T-helper 22 cell (primary cell): ENCODE results near the gene DDX27.
A peak's percentile ranks its signal among the peaks of the same experiment; 100 is the strongest.

Experiments used
- DNase-seq: peaks from one replicate; pipeline ENCODE4 v3.0.0-alpha.2; 2020; ENCODE audit warnings: low read depth

Gene DDX27

DNA sequence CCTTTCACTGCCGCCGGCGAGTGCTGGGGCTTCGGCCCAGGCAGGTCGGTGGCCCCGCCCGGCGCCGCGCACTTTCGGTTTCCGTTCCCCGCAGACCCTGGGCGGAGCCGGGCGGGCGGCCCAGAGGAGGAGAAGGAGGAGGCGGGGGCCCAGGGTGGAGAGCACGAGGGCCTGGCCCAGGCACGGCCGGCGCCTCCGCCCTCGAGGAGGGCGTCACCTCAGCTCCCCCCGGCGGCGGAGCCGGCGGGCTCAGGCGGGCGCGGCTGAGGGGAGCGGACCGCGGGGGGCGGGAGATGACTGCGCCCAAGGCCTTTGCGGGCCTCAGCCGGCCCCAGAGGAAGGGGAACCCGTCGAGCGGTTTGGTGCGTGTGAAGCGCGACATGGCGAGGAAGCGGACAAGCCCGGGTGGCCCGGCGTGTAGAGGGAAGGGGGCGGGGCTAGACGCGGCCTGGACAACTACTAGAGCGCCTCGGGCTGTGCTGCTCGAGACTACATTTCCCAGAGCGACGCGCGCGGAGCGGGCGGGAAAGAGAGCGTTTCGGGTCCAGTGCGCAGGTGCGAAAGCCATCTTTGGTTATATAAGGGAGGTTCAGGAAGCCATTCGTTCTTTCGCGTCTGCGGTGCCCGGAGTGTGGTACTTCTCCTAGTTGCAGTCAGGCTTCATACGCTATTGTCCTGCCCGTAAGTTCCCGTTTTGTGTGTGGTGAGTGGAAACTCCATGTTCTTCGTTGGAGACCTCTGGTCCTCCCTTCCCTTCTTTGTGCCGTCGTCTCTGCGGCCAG lies 59.0 kb downstream of the DDX27 start, which contains the start of gene ZNFX1:
Gene ZNFX1, minus strand, starts transcription at position 22 of the 782 bp plus-strand sequence. CDS start 2,218 bp downstream, outside the sequence.
- peak; percentile 96 for DNase-seq

GRCh38 chr20:49278818-49279676 lies 59.8 kb downstream of the DDX27 start:
- DNase-seq = no peak

- no peak for DNase-seq
Observed at GRCh38 chr20:49279677-49280462, 60.7 kb downstream of the DDX27 start.

- no peak for DNase-seq
Observed at GRCh38 chr20:49280463-49281058, 61.3 kb downstream of the DDX27 start.

GRCh38 chr20:49281059-49281912 lies 62.1 kb downstream of the DDX27 start:
- no peak for DNase-seq

GRCh38 chr20:49281913-49282467 lies 62.8 kb downstream of the DDX27 start:
- no peak for DNase-seq

DNA sequence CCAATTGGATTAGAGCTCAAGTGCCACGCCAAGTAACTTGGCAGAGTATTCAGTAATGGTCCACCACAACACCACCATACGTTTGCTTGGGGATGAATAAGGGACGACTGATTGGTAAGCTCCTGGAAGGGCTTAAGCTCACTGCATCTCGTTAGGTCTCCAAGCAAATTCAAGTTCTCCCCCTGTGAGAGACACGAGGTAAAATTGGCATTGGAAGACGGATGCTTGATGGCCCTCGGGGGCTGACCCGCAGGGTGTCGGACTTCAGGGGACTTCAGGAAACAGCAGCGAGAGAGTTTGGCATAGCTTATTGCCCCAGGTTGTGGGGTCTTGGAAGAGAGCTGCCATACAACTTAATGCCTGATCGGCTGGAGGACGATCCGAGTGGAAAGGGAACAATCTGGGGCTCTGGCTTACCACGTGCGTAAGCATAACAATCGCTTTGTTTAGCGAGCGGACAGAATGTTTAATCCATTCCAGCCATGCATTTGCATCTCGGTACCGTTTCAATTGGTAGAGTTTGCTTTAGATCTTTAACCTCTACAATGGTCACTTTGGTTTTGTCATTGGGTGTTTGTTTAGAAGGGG lies 63.5 kb downstream of the DDX27 start:
- DNase-seq = no peak

- no peak for DNase-seq
Observed at GRCh38 chr20:49283176-49283702, 64.0 kb downstream of the DDX27 start.

GRCh38 chr20:49283703-49284625 lies 64.7 kb downstream of the DDX27 start:
- DNase-seq = no peak

- DNase-seq = no peak
Observed at GRCh38 chr20:49284818-49285217, 65.6 kb downstream of the DDX27 start.

GRCh38 chr20:49285233-49285668 lies 66.0 kb downstream of the DDX27 start:
- no peak for DNase-seq

- no peak for DNase-seq
Observed at GRCh38 chr20:49285813-49286494, 66.7 kb downstream of the DDX27 start.

DNA sequence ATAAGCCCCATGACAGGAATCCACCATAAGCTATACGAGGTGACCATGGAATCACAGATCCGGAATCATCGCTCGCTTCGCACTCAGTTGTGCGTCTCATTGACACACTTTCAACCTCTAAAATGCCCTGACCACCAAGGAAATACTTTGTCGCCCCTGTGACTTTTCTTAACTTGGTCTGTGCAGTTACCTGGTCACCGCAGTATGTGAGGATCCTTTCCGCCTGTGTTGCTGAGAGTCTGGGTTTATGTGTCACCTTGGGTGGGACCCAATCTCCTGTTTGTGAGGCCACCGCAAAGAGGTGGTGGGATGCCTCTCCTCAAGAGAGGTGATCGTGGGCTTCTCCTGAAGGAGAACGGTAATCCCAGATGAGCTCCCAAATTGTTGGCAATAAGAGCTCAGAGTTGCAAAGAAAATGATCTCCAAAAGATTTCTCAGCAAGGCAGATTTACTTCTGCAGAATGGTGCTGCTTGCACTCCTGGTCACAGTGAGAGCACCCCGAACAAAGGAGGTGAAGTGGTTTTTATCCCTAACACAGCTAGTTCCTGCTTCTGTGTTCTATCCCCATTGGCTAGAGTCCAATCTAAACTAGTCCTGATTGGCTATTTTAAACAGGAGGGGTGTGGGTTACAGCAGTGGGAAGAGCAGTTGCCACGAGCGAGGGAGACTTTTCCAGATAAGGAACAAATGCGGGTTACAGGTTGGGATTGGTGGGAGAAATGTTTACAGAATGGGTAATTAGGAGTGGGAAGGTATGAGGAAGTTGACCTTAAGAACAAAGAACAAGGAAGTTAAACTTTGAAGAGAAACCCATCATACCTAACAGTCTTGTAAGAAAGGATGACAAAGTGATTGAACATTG lies 67.7 kb downstream of the DDX27 start:
- no peak for DNase-seq

- DNase-seq = no peak
Observed at GRCh38 chr20:49287555-49288249, 68.5 kb downstream of the DDX27 start.

DNA sequence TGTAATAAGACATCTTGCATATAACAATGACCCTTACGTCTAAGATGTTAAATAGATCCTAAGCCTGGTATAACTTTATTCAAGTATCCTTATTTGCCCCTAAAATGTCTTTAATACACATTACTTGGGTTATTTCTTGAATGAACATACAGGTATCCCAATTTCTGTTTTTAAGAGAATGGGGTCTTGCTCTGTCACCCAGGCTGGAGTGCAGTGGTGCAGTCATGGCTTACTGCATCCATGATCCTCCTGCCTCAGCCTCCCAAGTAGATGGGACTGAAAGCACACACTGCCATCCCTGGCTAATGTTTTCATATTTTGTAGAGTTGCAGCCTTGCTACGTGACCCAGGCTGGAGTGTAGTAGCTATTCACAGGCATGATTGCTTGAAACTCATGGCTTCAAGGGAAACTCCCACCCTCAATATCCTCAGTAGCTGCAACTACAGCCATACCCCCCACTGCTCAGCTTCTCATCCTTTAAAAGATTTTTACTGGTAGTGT lies 69.1 kb downstream of the DDX27 start:
- DNase-seq = no peak
